HG02973 (cell line): ENCODE measurements around the gene COL6A1.
"Not testable (repeated sequence)": the region's sequence is repeated elsewhere in the genome, so short reads cannot be mapped to it uniquely, and the experiment has no call there.

Experiments used
- ATAC-seq: cut with Tn5 transposase; IDR thresholded peaks from one replicate; pipeline ENCODE4 v1.9.1; 2021; ENCODE audit warnings: moderate library complexity; ENCODE audit not compliant: unreplicated experiment

Gene COL6A1

GRCh38 chr21:45966791-45967394 lies 14.7 kb upstream of the COL6A1 start:
- no peak for ATAC-seq

- no peak for ATAC-seq
Measured at GRCh38 chr21:45969921-45970673, 11.5 kb upstream of the COL6A1 start.

GRCh38 chr21:45970674-45971615 lies 10.6 kb upstream of the COL6A1 start:
- ATAC-seq, result no peak

GRCh38 chr21:45971616-45972352 lies 9.8 kb upstream of the COL6A1 start:
- no peak for ATAC-seq

- ATAC-seq, result no peak
Measured at GRCh38 chr21:45972353-45972715, 9.2 kb upstream of the COL6A1 start.

GRCh38 chr21:45972716-45973474 lies 8.7 kb upstream of the COL6A1 start:
- no peak for ATAC-seq

- no peak for ATAC-seq
Measured at GRCh38 chr21:45973475-45974072, 8.0 kb upstream of the COL6A1 start.

GRCh38 chr21:45974073-45975019 lies 7.2 kb upstream of the COL6A1 start:
- no peak for ATAC-seq

GRCh38 chr21:45975020-45975666 lies 6.4 kb upstream of the COL6A1 start:
- ATAC-seq, result no peak

- ATAC-seq, result not testable (repeated sequence)
Measured at GRCh38 chr21:45975667-45976409, 5.7 kb upstream of the COL6A1 start.

GRCh38 chr21:45976701-45977311 lies 4.8 kb upstream of the COL6A1 start:
- no peak for ATAC-seq

- ATAC-seq, result no peak
Measured at GRCh38 chr21:45977396-45977795, 4.2 kb upstream of the COL6A1 start.

GRCh38 chr21:45979141-45979631 lies 2.4 kb upstream of the COL6A1 start:
- ATAC-seq, result no peak

GRCh38 chr21:45979651-45980050 lies 1.9 kb upstream of the COL6A1 start:
- ATAC-seq, result no peak

- no peak for ATAC-seq
Measured at GRCh38 chr21:45980271-45980670, 1.3 kb upstream of the COL6A1 start.

GRCh38 chr21:45980697-45981096 lies 873 bp upstream of the COL6A1 start:
- ATAC-seq, result no peak
